DLD1 (cell line): Measurements from ENCODE around the gene TMOD4.
"Not testable (repeated sequence)": the region's sequence is repeated elsewhere in the genome, so short reads cannot be mapped to it uniquely, and the experiment has no call there.

ENCODE experiments used
- in situ Hi-C: cut with HindIII; loops from 2 replicates; pipeline ENCODE4 v1.10.0; 2017; ENCODE audit warnings: low sequenced_read_pairs

TMOD4 gene

DNA sequence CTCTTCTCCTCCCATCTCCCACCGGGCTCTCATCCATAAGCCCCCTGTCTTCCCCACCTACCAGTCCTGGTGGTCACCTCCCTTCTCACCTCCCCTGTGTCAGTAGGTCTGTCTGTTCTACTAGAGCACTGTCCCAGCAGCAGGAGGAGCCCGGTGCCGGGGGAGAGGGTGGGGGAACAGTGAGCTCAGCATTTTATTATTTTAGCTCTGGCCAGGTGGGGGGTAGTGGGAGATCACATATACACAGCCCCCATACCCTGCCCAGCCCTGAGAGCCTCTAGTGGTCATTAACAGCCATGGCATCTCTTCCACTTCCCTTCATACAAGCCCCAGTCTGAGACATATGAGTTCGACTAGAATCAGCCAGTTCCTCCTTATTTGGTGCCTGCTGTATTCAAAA is at the start of gene TMOD4:
Gene TMOD4 (minus strand): TSS at position 119 of the 400 bp plus-strand sequence. CDS start 1,106 bp downstream, outside the sequence.
- in situ Hi-C loops: no loop called here

DNA sequence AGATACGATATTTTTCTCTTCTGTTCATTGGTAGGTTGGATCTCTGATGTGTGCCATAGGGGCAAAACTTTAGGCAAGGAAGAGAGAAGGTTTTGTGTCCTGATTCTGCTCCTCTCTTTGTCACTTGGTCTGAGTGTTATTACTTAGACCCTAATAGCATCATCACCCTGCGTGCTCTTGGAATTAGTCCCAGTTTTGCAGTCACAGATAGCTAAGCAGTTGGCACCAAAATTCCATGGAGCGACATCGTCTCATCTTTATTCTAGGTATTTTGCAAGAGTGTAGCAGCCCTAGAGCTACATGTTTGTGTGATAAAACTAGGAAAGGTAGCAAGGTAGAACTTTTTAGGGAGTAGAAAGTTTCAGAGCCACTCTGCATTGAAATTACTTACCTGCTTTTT is 46.3 kb upstream of the TMOD4 start:
- in situ Hi-C loops: no loop called here

DNA sequence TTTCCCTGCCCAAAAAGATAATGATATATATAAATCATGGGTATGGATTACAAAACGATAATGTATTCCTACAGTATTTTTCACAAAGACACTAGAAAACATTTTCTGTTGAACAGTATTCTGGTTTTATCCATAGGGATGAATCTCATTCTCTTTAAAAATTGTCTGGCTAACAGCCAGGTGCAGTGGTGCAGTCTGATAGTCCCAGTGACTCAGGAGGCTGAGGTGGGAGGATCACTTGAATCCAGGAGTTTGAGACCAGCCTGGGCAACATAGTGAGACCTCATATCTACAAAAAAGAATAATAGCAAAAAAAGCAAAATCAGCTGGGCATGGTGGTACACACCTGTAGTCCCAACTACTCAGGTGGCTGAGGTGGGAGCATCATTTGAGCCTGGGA is 45.8 kb upstream of the TMOD4 start:
- in situ Hi-C loops: no loop called here

DNA sequence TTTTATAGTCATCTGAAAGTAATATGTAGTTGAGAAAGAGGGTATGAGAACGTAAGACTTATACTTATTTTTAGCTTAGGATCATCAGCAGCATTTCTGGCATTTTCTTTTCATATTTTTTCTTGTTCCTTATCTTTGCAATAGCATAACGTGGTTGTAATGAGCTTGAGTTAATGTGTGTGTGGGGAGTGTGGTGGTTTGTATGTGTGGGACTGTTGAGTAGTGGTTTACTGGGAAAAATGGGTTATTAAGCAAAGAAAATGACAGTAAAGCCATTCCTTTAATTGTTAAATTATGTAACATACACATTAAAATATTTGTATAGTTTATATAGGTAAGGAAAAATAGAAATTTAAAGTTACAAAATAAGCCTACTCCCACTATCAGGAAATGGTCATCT is 37.8 kb upstream of the TMOD4 start:
- in situ Hi-C loops: no loop called here

DNA sequence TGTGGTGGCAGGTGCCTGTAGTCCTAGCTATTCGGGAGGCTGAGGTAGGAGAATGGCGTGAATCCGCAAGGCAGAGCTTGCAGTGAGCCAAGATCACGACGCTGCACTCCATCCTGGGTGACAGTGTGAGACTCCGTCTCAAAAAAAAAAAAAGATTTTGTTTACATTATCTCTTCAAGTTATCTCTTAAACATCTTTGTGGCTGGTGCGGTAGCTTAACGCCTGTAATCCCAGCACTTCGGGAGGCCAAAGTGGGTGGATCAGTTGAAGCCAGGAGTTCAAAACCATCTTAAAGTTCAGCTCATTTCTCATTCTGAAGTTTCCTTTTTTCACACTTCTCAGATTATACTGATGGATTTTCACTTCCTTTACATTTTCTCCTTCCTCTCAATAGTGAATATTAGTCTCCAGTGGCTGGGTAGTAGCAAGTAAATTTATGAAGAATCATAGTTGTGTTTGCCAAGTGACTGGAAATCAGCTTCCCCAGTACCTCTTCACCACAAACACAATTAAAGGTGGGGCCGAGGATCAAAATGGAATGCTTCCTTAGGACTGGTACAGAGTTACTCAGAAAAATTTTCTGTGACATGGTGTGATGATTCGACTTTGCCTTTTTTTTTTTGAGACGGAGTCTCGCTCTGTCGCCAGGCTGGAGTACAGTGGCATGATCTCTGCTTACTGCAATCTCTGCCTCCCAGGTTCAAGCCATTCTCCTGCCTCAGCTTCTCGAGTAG is 36.4 kb upstream of the TMOD4 start:
- in situ Hi-C loops: no loop called here

DNA sequence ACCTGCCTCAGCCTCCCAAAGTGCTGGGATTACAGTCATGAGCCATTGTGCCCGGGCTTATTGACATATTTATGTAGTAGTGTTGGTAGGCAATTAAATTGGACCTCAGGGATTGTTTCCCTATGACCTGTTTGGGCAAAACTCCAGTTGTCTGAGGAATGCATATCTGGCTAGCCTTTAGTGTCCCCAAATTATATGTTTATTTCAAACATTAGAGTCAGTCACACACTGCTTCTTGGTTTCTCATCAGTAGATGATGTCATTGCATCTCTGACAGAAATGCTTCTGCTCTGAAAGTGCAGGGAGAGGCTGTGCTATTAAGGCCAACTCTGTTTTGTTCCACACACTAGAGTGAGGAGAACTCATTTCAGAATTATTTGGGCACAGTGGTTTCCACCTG is 35.0 kb upstream of the TMOD4 start:
- in situ Hi-C loops: no loop called here

DNA sequence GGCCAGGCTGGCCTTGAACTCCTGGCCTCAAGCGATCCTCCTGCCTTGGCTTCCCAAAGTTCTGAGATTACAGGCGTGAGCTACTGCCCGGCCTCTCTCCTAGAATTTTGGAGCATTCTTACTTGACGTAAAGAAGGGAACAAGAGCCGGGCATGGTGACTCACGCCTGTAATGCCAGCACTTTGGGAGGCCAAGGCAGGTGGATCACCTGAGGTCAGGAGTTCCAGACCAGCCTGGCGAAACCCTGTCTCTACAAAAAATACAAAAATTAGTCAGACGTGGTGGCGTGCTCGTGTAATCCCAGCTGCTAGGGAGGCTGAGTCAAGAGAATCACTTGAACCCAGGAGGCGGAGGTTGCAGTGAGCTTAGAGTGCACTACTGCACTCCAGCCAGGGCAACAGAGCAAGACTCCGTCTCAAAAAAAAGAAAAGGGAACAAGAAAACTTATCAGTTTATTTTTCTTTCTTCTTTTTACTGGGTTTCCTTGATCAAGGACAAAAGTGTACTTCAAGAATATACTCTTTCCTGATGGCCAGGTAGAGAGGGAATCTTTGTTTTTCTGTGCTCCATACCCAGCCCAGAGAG is 29.7 kb upstream of the TMOD4 start:
- in situ Hi-C loops: not testable (repeated sequence)

DNA sequence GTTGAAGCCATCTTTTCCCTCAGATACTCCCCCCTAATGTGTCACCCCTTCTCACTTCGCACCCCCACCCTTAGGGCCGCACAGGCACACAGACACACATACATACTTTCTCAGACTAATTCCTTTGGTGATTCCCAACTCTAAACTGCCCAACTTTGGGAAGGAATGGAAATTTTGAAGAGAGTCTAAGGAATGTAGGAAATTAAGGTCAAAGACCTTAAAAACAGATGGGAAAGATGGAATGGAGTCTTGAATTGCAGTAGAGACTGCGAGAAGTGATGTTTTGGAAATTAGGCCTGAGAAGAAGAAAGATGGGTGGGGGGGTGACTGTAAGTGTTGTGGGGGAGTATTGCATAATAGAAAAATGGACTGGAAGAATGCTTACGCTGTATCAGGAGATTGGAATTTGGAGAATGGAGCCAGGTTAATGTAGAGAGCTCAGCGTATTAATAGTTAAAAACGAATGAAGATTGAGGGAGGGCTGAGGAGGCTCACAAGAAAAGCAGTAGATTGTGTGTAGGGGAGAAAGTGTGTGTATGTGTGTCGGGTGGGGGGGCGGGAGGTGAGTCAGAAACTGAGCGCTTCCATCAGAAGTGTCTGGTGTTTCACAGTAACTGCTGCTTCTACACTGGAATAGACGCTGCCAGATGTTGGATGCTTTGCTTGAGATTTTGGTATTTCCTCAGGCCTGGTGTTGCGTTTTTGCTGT is 24.2 kb upstream of the TMOD4 start:
- in situ Hi-C loops: no loop called here

DNA sequence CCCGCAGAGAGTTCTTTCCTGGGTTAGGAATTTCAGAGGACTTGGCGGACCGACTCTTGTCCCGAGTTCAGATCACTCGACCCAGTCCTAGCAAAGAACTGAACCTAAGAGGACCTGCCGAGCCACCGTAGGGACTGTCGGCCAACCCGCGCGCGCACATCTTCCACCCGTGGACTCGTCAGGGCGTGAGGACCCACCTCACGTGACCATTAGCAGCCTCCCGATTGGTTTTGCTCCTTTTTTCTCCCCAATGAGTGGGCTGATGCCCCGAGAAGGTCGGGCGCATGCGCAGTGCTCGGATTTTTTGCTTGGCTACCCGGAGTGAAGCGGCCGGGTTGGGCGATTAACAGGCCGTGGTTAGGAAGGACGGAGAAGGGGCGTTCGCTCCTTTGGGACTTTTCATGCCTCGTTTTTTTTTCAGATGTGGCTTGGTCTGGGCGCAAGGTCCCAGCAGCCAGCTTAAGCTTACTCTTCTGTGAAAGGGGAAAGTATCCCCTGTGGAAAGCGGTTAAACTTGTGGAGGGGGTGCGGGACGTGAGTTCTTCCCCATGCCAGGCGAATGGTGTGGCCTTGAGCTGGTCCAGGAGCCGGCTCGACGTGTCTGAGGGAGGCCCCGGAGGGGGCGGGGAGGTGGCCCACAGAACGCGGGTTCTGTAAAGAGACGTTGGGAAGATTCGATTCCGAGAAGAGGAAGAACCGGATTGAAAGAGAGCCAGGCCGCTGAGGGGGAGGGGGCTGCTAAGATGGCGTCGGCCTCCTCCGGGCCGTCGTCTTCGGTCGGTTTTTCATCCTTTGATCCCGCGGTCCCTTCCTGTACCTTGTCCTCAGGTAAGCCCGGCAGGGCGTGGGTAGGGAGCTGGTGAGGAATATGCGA is 22.7 kb upstream of the TMOD4 start, which contains the start of gene PIP5K1A:
Gene PIP5K1A (plus strand): TSS at position 299 of the 874 bp plus-strand sequence. CDS start 445 bp downstream, at position 744.
- in situ Hi-C loops: no loop called here

DNA sequence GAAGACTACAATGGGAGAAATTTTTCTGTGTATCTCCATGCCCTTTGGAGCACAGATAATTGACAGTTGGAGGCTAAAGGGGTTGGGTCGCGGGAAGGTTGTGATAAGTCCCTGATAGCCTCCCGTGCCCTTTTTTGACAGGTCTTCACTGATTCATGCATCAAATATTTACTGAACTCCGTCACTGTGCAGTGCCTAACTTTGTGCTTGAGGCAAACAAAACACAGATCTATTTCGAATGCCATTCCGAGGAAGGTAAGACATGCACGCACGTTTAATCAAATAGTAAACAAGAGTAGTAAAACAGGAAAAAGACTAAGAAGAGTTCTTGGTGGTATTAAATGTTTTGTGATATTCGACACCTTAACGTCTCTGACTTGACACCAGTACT is 22.1 kb upstream of the TMOD4 start:
- in situ Hi-C loops: no loop called here

DNA sequence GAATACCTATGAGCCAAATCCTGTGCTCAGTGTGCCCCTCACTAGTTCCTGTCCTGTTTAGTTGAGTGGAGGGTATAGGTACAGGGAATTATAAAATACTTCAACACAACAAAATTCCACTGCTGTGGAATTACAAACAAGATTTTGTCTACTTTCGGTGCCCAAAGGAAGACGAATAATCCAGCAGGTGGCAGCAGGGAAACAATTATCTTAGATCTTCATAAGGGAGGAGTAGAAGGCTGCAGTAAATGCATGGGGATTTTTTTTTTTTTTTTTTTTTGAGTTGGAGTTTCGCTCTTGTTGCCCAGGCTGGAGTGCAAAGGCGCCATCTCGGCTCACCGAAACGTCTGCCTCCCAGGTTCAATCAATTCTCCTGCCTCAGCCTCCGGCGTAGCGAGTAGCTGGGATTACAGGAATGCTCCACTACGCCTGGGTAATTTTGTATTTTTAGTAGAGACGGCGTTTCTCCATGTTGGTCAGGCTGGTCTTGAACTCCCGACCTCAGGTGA is 20.6 kb upstream of the TMOD4 start:
- in situ Hi-C loops: no loop called here

DNA sequence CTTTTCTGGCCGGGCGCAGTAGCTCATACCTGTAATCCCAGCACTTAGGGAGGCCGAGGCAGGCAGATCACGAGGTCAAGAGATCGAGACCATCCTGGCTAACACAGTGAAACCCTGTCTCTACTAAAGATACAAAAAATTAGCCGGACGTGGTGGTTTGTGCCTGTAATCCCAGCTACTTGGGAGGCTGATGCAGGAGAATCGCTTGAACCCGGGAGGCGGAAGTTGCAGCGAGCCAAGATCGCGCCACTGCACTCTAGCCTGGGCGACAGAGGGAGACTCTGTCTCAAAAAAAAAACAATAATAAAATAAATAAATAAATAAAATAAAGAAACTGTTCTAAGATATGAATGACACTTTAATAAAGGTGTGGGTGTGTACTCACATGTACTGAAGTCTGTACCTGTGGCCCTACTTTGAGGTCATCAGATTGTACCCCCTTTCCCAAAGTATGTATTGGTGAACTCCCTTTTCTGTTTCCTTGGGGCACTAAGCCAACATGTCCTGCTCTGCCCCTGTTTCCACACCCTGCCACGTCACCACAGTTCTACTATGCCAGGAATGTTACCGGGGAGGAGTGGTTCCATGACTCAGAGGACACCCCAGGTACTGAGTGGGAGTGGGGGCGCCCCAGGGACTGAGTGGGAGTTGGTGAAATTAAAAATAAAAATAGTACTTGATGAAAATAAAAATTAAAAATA is 19.3 kb upstream of the TMOD4 start:
- in situ Hi-C loops: not testable (repeated sequence)

DNA sequence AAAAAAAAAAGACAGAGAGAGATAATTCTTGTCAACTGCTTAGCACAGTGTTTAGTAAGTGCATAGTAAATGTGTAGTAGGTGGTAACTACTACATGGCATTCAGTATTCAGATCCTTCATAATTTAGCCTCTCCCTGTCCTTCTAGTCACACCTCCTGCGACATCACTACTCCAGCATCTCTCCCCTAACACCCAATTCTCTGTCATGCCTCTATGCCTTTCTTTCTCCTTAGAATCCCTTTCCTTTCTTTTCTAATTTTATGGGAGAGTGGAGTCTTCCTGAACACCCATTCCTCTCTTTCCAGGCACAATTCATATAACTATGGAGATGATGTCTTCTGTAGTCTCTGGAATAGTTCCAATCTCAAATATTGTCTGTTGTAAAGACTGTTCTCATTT is 18.1 kb upstream of the TMOD4 start:
- in situ Hi-C loops: no loop called here

DNA sequence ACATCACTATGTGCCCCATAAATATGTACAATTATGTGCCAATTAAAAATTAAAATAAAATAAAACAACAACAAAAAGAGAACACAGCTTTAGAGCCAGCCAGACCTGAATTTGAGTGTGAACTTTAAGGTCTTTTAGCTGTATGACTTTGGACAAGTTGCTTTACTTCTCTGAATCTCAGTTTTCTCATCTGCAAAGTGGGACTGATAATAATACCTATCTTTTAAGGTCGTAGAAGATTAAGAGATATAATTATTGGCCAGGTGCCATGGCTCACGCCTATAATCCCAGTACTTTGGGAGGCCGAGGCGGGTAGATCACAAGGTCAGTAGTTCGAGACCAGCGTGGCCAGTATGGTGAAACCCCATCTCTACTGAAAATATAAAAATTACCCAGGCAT is 17.5 kb upstream of the TMOD4 start:
- in situ Hi-C loops: no loop called here

DNA sequence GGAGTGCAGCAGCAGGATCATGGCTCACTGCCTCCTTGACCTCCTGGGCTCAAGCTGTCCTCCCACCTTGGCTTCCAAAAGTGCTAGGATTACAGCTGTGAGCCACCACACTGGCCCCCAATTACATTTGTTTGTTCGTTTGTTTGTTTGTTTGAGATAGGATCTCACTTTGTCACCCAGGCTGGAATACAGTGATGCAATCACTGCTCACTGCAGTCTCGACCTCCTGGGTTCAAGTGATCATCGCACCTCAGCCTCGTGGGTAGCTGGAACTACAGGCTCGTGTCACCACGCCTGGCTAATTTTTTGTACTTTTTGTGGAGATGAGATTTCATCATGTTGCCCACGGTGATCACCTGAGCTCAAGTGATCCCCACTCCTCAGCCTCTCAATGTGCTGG is 16.3 kb upstream of the TMOD4 start:
- in situ Hi-C loops: no loop called here

DNA sequence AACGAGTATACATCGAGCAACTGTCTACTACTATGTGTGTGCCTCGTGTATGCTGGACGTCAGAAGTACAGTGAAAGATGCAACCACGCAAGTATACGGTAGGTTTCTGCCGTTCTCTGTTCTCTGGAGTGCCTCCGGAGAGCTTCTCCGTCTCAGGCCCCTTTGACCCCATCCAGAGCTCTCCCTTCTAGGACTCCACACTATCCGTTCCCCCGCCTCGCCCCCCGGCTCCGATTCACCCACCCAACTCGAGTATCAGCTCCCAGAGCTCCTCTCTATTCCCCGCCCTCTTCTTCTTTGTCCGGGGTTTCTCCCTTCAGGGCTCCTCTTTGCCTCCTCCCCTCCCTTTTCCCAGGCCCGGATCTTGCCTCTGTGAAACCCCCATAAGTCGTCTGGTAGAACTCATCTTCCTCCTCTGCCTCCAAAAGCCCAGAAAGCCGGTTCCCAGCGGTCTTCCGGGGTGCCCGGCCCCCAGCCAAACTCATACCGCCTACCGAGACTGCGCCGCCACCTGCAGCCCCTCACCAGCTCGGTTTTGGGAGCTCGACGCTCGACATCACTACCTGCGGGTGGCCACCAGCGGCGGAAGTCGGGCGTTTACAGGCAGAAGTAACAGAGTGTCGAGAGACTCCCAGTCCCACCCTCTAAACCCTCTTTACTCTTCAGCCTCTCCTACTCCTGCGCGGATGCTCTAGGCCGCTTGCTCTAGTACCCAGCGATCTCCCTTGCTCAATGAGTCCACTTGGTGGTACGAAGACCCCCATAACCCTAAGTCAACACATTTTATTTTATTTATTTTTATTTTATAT is 14.1 kb upstream of the TMOD4 start, which contains the start of gene VPS72:
Gene VPS72 (minus strand): TSS at position 561 of the 809 bp plus-strand sequence. CDS start 76 bp downstream, at position 485.
- in situ Hi-C loops: no loop called here

DNA sequence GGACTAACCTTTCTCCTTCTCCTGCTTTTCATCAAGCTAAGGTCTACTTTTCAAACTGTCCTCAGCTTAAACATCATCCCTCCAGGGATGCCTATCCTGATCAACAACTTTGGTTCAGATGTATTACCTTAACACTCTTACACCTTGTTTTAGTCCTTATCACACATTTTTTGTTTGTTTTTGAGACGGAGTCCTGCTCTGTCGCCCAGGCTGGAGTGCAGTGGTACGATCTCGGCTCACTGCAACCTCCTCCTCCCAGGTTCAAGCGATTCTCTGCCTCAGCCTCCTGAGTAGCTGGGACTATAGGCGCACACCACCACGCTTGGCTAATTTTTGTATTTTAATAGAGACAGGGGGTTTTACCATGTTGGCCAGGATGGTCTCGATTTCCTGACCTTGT is 12.9 kb upstream of the TMOD4 start:
- in situ Hi-C loops: not testable (repeated sequence)

DNA sequence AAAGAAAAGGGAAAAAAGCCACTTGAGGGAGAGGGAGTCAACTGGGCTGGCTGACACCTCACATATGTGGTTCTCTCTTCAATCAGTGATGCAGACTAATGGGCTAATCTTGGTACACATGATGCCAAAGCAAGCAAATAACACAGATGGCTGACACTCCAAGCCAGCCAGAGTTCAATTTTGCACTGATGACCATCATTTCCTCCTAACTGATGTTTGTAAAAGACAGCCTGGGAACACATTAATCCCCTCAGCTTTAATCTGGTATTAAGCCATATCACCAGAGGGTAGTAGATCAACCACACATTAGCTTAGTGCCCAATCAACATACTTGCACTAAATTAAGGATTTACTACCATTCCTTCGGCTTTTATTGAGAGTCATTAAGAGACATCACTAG is 11.4 kb upstream of the TMOD4 start:
- in situ Hi-C loops: no loop called here

DNA sequence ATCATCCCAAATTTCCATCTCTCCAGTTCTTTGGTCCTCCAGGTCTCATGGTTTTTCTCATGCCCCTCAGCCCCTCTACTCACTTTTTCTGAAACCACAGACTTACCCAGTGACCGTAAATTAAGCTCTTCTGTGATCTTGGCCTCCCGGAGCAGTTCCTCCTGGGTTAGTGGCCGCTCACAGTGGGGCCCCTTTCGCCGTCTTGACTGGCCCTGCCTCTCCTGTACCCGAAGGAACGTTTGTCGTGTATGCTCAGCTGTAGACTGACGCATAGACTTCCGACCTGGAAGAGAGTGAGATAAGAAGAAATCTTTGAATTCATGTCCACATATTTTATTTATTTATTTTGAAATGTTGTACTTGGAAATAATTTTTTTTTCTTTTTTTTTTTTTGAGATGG is 8.4 kb upstream of the TMOD4 start:
- in situ Hi-C loops: no loop called here
